Omental fat pad (tissue), 4 donors: ENCODE results near the gene CLPSL1. TPM values are rescaled to one million over a fixed set of nuclear protein-coding genes. Genes with fewer than 3 reads are reported as not detected.
"Not testable (repeated sequence)": the region's sequence is repeated elsewhere in the genome, so short reads cannot be mapped to it uniquely, and the experiment has no call there.

ENCODE experiments used
- ATAC-seq: fragments of 150-250 bp; one replicate; pipeline ENCODE4 v1.9.1; 2016; ENCODE audit warnings: mild to moderate bottlenecking, moderate library complexity; ENCODE audit not compliant: low FRiP score
- DNase-seq: peaks from one replicate; pipeline ENCODE4 v3.0.0-alpha.2; 2019; ENCODE audit warnings: low spot score
- CTCF ChIP-seq, 3 donors: fragments of 450-650 bp; IDR thresholded peaks; one replicate each; pipeline ENCODE4 v1.5.1; 2016 to 2017; ENCODE audit warnings: antibody characterized with exemption in 3 of 3, mild to moderate bottlenecking in 3 of 3, moderate library complexity in 2 of 3
- total RNA-seq, 4 donors: library from RNA; depleted of rRNA; stranded (reverse); fragments of >200 nt; gene quantifications; one replicate each; pipeline ENCODE4 v1.1.0, GENCODE V29; 2016

The CLPSL1 gene
- not detected for total RNA-seq

- no peak for TF ChIP-seq CTCF (IDR thresholded peaks at IDR 0.05)
- ATAC-seq: no peak
- no peak for DNase-seq
These were observed at the start of gene CLPSL1 for GRCh38 chr6:35780719-35781118. Gene CLPSL1, plus strand, starts transcription at chr6:35781019. Its CDS starts 92 bp downstream, at chr6:35781111.

- DNase-seq (peak; percentile 99), ATAC-seq (peak; percentile 46)
- no peak for TF ChIP-seq CTCF (IDR thresholded peaks at IDR 0.05)
These were observed 49.4 kb upstream of the CLPSL1 start for GRCh38 chr6:35731414-35731735.

GRCh38 chr6:35731736-35732532 is 48.9 kb upstream of the CLPSL1 start:
- DNase-seq: peak; percentile 90
- ATAC-seq: peak; percentile 67
- no peak for TF ChIP-seq CTCF (IDR thresholded peaks at IDR 0.05)

- ATAC-seq (no peak), DNase-seq (no peak)
- no peak for TF ChIP-seq CTCF (IDR thresholded peaks at IDR 0.05)
These were observed 47.2 kb upstream of the CLPSL1 start for GRCh38 chr6:35733633-35734032.

GRCh38 chr6:35734319-35734718 is 46.5 kb upstream of the CLPSL1 start:
- not testable (repeated sequence) for ATAC-seq, DNase-seq

GRCh38 chr6:35735452-35735851 is 45.4 kb upstream of the CLPSL1 start:
- no peak for TF ChIP-seq CTCF (IDR thresholded peaks at IDR 0.05)
- no peak for DNase-seq
- ATAC-seq: no peak

GRCh38 chr6:35736253-35736894 is 44.4 kb upstream of the CLPSL1 start:
- DNase-seq (peak; percentile 81), ATAC-seq (no peak)
- TF ChIP-seq CTCF (IDR thresholded peaks at IDR 0.05): peak in 1 of 3 donors; percentile 42
